HepG2 (cell line): ENCODE data around the gene ZBTB17. TPM values are rescaled to one million over a fixed set of nuclear protein-coding genes. Genes with fewer than 3 reads are reported as not detected.

Experiments
- BHLHE40 ChIP-seq: IDR thresholded peaks from 2 replicates; pipeline ENCODE4 v1.6.1; 2011; ENCODE audit warnings: low read length, improper control_type of control experiment
- FOXP1 ChIP-seq, 2 experiments: fragments of 450-650 bp in 1 of 2; IDR thresholded peaks; 2 replicates each; pipeline ENCODE4 v1.6.1; 2017 to 2018; ENCODE audit warnings: antibody characterized with exemption in 1 of 2
- NFKBIZ ChIP-seq: IDR thresholded peaks from 2 replicates; pipeline ENCODE4 v1.6.1; 2018; ENCODE audit warnings: missing genetic modification reagents, missing compliant biosample characterization
- YY1 ChIP-seq: IDR thresholded peaks from 2 replicates; pipeline ENCODE4 v1.6.1; 2011; ENCODE audit warnings: low read length, low read depth, moderate library complexity, mild to moderate bottlenecking; ENCODE audit not compliant: insufficient read depth, insufficient replicate concordance
- ZKSCAN8 ChIP-seq: IDR thresholded peaks from 2 replicates; pipeline ENCODE4 v1.6.1; 2016; ENCODE audit warnings: borderline replicate concordance, missing genetic modification reagents, missing compliant biosample characterization
- ZNF318 ChIP-seq: sonication (generic); formaldehyde crosslinking; IDR thresholded peaks from 2 replicates; pipeline ENCODE4 v1.4.0; 2020; ENCODE audit warnings: mild to moderate bottlenecking, missing genetic modification reagents
- ZNF543 ChIP-seq: sonication (generic); formaldehyde crosslinking; IDR thresholded peaks from 2 replicates; pipeline ENCODE4 v1.4.0; 2020; ENCODE audit warnings: mild to moderate bottlenecking, missing genetic modification reagents
- ZNF552 ChIP-seq: sonication (generic); formaldehyde crosslinking; IDR thresholded peaks from 2 replicates; pipeline ENCODE4 v1.9.0; 2022; ENCODE audit warnings: missing genetic modification reagents, mild to moderate bottlenecking, borderline replicate concordance
- ZNF569 ChIP-seq: sonication (generic); formaldehyde crosslinking; IDR thresholded peaks from 2 replicates; pipeline ENCODE4 v1.5.0; 2020; ENCODE audit warnings: mild to moderate bottlenecking, missing genetic modification reagents, moderate library complexity, borderline replicate concordance
- ZNF788 ChIP-seq: sonication (generic); formaldehyde crosslinking; IDR thresholded peaks from 2 replicates; pipeline ENCODE4 v1.5.0; 2020; ENCODE audit warnings: mild to moderate bottlenecking, missing genetic modification reagents, borderline replicate concordance
- ZUFSP ChIP-seq: sonication (generic); formaldehyde crosslinking; IDR thresholded peaks from 2 replicates; pipeline ENCODE4 v1.9.0; 2021; ENCODE audit warnings: missing genetic modification reagents, mild to moderate bottlenecking, borderline replicate concordance
- polyA plus RNA-seq, 8 experiments: library from polyadenylated mRNA; depleted of rRNA in 3 of 8; stranded (reverse) in 7 of 8; unstranded in 1 of 8; fragments of >200 nt; fragmentation: Illumina TruSeq in 4 of 8; extraction: Trizol in 4 of 8; gene quantifications; 2 replicates each; pipeline versions ENCODE4 v1.2.1 to v1.2.3, GENCODE V29; 2011 to 2016; ENCODE audit warnings: low read depth in 4 of 8, missing spikeins in 1 of 8, mixed read lengths in 1 of 8; ENCODE audit not compliant: insufficient read depth in 1 of 8
- total RNA-seq, 5 experiments: library from RNA; depleted of rRNA; stranded (reverse); fragments of >200 nt; fragmentation: Illumina TruSeq; extraction: Trizol; gene quantifications; 2 replicates each; pipeline ENCODE4 v1.2.3, GENCODE V29; 2016; ENCODE audit warnings: low read depth in 1 of 5

ZBTB17 gene
- total and polyA plus RNA-seq, 2 of the 13 experiments (the other 11 are each of a cell fraction or from before 2014, with no cell fraction given), result 16.7 to 17.0 TPM

DNA sequence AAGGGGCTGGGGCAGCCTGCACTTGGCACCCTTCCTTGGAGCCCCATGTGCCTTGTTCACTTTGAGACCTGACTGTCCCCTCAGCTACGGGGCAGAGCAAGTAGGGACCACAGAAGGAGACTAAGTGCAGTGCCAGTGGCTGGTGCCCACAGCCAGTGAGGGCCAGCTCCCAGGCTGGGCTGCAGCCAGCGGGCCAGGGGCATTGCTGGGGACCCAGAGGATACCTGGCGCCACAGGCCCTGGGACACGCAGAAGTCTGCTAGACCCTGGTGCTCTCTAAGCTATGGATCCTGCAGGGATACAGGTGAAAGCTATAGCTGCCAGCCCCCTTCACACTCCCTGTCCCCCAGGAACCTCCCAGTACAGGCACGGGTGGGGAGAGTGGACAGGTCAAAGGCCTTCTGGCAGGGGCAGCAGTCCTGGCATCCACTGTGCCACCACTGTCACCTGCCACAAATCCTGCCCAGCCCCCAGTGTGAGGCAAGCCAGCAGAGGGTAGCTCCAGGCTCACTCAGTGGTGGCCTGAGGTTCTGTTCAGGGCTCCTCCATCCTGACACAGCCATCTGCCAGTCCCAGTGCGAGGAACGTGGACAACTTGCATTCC, 47.3 kb upstream of the ZBTB17 start (continued):
- no peak for TF ChIP-seq ZNF318 (CRISPR knock-in tag)
- no peak for TF ChIP-seq ZUFSP
- TF ChIP-seq ZNF569 (CRISPR knock-in tag), result no peak
- no peak for TF ChIP-seq BHLHE40
- TF ChIP-seq NFKBIZ (CRISPR knock-in tag), result no peak
- no peak for TF ChIP-seq FOXP1 (IDR thresholded peaks at IDR 0.05)
- no peak for TF ChIP-seq FOXP1 (CRISPR knock-in tag; IDR thresholded peaks at IDR 0.05)
- no peak for TF ChIP-seq ZNF788 (CRISPR knock-in tag)
- TF ChIP-seq YY1, result no peak
- no peak for TF ChIP-seq ZNF543
- TF ChIP-seq ZNF552, result no peak
- no peak for TF ChIP-seq ZKSCAN8 (CRISPR knock-in tag)
